Activated T-helper 17 cell treated with anti-CD3 and anti-CD28 coated beads, Interleukin-2, amount 50 U/mL, for 72 hours (primary cell): ENCODE results near the gene FBXO5. TPM values are rescaled to one million over a fixed set of nuclear protein-coding genes. Genes with fewer than 3 reads are reported as not detected.
"Not testable (repeated sequence)": the region's sequence is repeated elsewhere in the genome, so short reads cannot be mapped to it uniquely, and the experiment has no call there.

Experiments
- ATAC-seq: fragments of 150-1000 bp; cut with Tn5 transposase; replicated peaks from 2 replicates; pipeline ENCODE4 v1.10.0; 2021; ENCODE audit warnings: mild to moderate bottlenecking, moderate library complexity
- H3K27ac Mint-ChIP-seq: one replicate; pipeline ENCODE4 v1.8.0; 2022; ENCODE audit warnings: mixed read lengths
- H3K27me3 Mint-ChIP-seq: one replicate; pipeline ENCODE4 v1.8.0; 2022; ENCODE audit warnings: mixed read lengths
- H3K36me3 Mint-ChIP-seq: one replicate; pipeline ENCODE4 v1.8.0; 2022; ENCODE audit warnings: low read depth, mild to moderate bottlenecking, mixed read lengths
- H3K4me1 Mint-ChIP-seq: one replicate; pipeline ENCODE4 v1.8.0; 2022; ENCODE audit warnings: mixed read lengths
- H3K4me3 Mint-ChIP-seq: one replicate; pipeline ENCODE4 v1.8.0; 2022; ENCODE audit warnings: mild to moderate bottlenecking, mixed read lengths
- H3K9me3 Mint-ChIP-seq: one replicate; pipeline ENCODE4 v1.8.0; 2022; ENCODE audit warnings: mixed read lengths
- total RNA-seq, 2 donors: library from RNA; stranded (reverse); gene quantifications; one replicate each; pipeline ENCODE4 v1.2.3, GENCODE V29; 2022

The FBXO5 gene
- total RNA-seq, 2 donors from 2014 or later = 39.7 to 41.4 TPM

- H3K36me3 Mint-ChIP-seq = peaks cover 51% of the 10 kb centered on the region
- H3K4me3 Mint-ChIP-seq = peak within 1 kb of the TSS; percentile 95
- H3K27ac Mint-ChIP-seq = peak within 1 kb of the TSS; percentile 96
- H3K27me3 Mint-ChIP-seq = no peaks in the 10 kb centered on the region
- peaks cover 17% of the 10 kb centered on the region for H3K4me1 Mint-ChIP-seq
- peak; percentile 93 for ATAC-seq
- no peaks in the 10 kb centered on the region for H3K9me3 Mint-ChIP-seq
Measured at GRCh38 chr6:153002613-153003365, 19.9 kb upstream of the FBXO5 start, which contains the start of gene MTRF1L. TSS of gene MTRF1L (minus strand) at chr6:153002709. CDS start at chr6:153002685, 24 bp downstream.

- peak overlapping the region; percentile 96 for H3K27ac Mint-ChIP-seq
- H3K36me3 Mint-ChIP-seq = peaks cover 59% of the 10 kb centered on the region
- H3K4me1 Mint-ChIP-seq = peaks cover 19% of the 10 kb centered on the region
- H3K27me3 Mint-ChIP-seq = no peaks in the 10 kb centered on the region
- ATAC-seq = peak; percentile 36
- H3K9me3 Mint-ChIP-seq = no peaks in the 10 kb centered on the region
- H3K4me3 Mint-ChIP-seq = peak overlapping the region; percentile 95
Measured at GRCh38 chr6:153001767-153002612, 19.1 kb upstream of the FBXO5 start.

DNA sequence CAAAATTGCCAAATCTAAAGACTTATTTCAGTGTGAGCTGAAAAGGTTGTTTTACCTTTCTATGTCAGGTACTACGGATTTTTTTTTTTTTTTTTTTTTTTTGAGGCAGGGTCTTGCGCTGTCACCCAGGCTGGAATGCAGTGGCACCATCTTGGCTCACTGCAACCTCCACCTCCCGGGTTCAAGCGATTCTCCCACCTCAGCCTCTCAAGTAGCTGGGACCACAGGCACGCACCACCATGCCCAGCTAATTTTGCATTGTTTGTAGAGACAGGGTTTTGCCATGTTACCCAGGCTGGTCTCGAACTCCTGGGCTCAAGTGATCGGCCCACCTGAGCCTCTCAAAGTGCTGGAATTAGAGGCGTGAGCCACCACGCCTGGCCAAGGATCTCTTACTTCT, 17.9 kb upstream of the FBXO5 start:
- Mint-ChIP-seq H3K4me3 (peak overlapping the region; percentile 95), H3K36me3 (peaks cover 71% of the 10 kb centered on the region), H3K4me1 (peaks cover 26% of the 10 kb centered on the region)
- H3K27ac Mint-ChIP-seq, H3K27me3 Mint-ChIP-seq, ATAC-seq, H3K9me3 Mint-ChIP-seq: not testable (repeated sequence)

GRCh38 chr6:153000243-153000642, 17.4 kb upstream of the FBXO5 start:
- H3K27me3 Mint-ChIP-seq = no peaks in the 10 kb centered on the region
- no peak for ATAC-seq
- H3K27ac Mint-ChIP-seq = no peak overlapping the region
- no peaks in the 10 kb centered on the region for H3K9me3 Mint-ChIP-seq
- H3K36me3 Mint-ChIP-seq = peaks cover 76% of the 10 kb centered on the region
- peaks cover 26% of the 10 kb centered on the region for H3K4me1 Mint-ChIP-seq
- H3K4me3 Mint-ChIP-seq = peak overlapping the region; percentile 95

DNA sequence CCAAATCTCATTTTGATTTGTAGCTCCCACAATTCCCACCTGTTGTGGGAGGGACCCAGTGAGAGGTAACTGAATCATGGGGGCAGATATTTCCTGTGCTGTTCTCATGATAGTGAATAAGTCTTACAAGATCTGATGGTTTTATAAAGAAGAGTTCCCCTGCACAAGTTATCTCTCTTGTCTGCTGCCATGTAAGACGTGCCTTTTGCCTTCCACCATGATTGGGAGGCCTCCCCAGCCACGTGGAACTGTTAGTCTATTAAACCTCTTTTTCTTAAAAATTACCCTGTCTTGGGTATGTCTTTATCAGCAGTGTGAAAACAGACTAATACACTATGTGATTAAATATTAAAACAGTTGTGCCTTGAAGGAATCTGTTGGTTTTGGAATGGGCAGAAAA, 16.7 kb upstream of the FBXO5 start:
- Mint-ChIP-seq H3K36me3 (peaks cover 83% of the 10 kb centered on the region), H3K4me3 (peak overlapping the region; percentile 95), H3K4me1 (peaks cover 26% of the 10 kb centered on the region), H3K27ac (peak overlapping the region; percentile 13)
- not testable (repeated sequence) for ATAC-seq, H3K27me3 Mint-ChIP-seq, H3K9me3 Mint-ChIP-seq

DNA sequence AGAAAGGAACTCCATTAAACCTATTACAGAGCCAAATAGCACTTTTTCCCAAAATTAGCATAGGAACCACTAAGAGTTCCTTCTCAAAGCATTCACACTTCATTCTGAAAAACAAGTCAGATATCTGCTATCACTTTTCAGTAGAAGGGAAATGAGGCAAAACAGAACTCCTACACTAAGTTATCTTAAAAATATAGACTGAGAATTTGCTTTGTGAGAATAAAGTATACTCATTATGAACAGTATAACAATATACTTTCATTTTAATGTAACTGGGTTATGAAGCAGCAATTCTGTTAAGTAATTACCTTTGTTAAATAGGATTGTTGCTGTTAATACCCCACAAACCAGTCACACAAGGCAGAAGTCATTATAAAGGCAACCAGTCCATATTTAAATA, 11.0 kb upstream of the FBXO5 start:
- ATAC-seq = peak; percentile 67
- H3K4me3 Mint-ChIP-seq = peak overlapping the region; percentile 34
- peaks cover 92% of the 10 kb centered on the region for H3K36me3 Mint-ChIP-seq
- H3K27me3 Mint-ChIP-seq = no peaks in the 10 kb centered on the region
- H3K4me1 Mint-ChIP-seq = peaks cover 16% of the 10 kb centered on the region
- H3K27ac Mint-ChIP-seq = peak overlapping the region; percentile 55
- H3K9me3 Mint-ChIP-seq = no peaks in the 10 kb centered on the region

- H3K27me3 Mint-ChIP-seq = no peaks in the 10 kb centered on the region
- H3K36me3 Mint-ChIP-seq = peaks cover 88% of the 10 kb centered on the region
- peak overlapping the region; percentile 34 for H3K4me3 Mint-ChIP-seq
- no peaks in the 10 kb centered on the region for H3K9me3 Mint-ChIP-seq
- ATAC-seq = peak; percentile 35
- peaks cover 16% of the 10 kb centered on the region for H3K4me1 Mint-ChIP-seq
- peak overlapping the region; percentile 55 for H3K27ac Mint-ChIP-seq
Measured at GRCh38 chr6:152993431-152993830, 10.6 kb upstream of the FBXO5 start.

GRCh38 chr6:152986978-152987377, 4.1 kb upstream of the FBXO5 start:
- no peak overlapping the region for H3K4me3 Mint-ChIP-seq
- peaks cover 13% of the 10 kb centered on the region for H3K4me1 Mint-ChIP-seq
- no peaks in the 10 kb centered on the region for H3K9me3 Mint-ChIP-seq
- H3K27ac Mint-ChIP-seq = peak overlapping the region; percentile 47
- H3K27me3 Mint-ChIP-seq = no peaks in the 10 kb centered on the region
- peaks cover 70% of the 10 kb centered on the region for H3K36me3 Mint-ChIP-seq
- no peak for ATAC-seq

DNA sequence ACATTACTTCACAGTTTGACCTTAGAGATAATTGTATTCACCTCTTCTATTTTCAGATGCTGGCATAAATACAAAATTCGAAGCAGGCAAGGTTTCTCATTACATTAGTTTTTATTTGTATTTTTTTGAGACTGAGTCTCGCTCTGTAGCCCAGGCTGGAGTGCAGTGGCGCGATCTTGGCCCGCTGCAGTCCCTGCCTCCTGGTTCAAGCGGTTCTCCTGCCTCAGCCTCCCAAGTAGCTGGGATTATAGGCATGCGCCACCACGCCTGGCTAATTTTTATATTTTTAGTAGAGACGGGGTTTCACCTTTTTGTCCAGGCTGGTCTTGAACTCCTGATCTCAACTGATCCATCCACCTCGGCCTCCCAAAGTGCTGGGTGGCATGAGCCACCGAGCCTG, 2.5 kb upstream of the FBXO5 start:
- Mint-ChIP-seq H3K4me3 (peak overlapping the region; percentile 88), H3K36me3 (peaks cover 70% of the 10 kb centered on the region), H3K4me1 (peaks cover 20% of the 10 kb centered on the region)
- not testable (repeated sequence) for H3K27me3 Mint-ChIP-seq, H3K9me3 Mint-ChIP-seq, H3K27ac Mint-ChIP-seq, ATAC-seq

DNA sequence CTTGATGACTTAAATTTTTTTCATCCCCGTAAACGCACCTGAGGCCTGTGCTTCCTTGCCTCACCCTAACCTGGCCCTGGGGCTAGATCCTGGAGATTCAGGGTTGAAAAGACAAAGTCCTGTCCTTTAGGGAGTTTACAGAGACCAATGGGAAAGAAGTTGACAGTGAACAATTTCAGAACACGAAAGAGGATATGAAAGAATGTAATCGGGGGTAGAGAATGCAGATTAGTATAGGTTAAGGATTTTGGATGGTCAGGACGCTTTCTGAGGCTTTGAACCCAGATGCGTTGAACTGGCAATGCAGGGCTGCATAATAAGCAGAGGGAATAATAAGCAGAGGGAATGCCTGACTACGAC, 1.7 kb upstream of the FBXO5 start:
- H3K4me3 Mint-ChIP-seq = peak overlapping the region; percentile 88
- H3K4me1 Mint-ChIP-seq = peaks cover 25% of the 10 kb centered on the region
- no peaks in the 10 kb centered on the region for H3K9me3 Mint-ChIP-seq
- peaks cover 70% of the 10 kb centered on the region for H3K36me3 Mint-ChIP-seq
- peak overlapping the region; percentile 94 for H3K27ac Mint-ChIP-seq
- H3K27me3 Mint-ChIP-seq = no peaks in the 10 kb centered on the region
- no peak for ATAC-seq

DNA sequence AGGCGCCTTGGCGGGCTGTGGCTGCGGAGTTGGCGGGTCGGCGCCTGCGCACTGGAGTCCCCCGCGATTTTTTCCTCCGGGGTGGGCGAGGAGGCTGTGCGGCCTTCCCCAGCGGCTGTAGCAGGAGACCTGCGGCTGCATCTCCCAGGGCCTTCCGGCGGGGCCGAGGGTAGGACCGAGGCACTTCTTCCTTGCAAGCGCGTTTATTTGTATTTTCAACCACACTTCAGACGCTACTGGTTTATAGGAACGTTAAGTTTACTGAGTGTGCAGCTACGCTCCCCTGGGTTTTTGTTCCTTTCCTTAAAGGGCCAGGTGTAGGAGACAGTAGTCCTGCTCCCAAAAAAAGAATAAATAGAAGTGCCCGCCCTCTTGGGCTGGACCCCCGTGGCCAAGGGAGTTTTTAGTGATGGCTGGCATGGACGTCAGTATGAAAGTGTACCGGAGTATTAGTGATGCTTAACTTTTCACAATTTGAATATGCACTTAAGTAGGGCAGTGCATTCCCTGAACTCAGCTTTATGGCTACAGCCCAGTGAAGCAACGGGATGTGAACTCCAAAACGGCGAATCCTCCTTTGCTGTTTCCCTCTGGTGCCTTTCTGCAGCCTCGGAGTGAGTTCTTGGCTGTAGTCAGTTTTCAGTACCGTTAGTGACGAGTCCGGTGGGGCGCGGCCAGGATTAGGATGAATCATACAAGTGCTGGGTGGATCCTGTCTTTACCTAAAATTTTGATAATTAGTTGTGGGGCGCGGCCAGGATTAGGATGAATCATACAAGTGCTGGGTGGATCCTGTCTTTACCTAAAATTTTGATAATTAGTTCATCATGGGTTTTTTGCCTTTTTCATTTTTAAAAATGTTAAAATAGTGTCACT, 1.0 kb upstream of the FBXO5 start:
- peaks cover 74% of the 10 kb centered on the region for H3K36me3 Mint-ChIP-seq
- H3K4me3 Mint-ChIP-seq = peak overlapping the region; percentile 88
- peak; percentile 59 for ATAC-seq
- H3K27me3 Mint-ChIP-seq = no peaks in the 10 kb centered on the region
- peaks cover 25% of the 10 kb centered on the region for H3K4me1 Mint-ChIP-seq
- H3K9me3 Mint-ChIP-seq = no peaks in the 10 kb centered on the region
- peak overlapping the region; percentile 94 for H3K27ac Mint-ChIP-seq

DNA sequence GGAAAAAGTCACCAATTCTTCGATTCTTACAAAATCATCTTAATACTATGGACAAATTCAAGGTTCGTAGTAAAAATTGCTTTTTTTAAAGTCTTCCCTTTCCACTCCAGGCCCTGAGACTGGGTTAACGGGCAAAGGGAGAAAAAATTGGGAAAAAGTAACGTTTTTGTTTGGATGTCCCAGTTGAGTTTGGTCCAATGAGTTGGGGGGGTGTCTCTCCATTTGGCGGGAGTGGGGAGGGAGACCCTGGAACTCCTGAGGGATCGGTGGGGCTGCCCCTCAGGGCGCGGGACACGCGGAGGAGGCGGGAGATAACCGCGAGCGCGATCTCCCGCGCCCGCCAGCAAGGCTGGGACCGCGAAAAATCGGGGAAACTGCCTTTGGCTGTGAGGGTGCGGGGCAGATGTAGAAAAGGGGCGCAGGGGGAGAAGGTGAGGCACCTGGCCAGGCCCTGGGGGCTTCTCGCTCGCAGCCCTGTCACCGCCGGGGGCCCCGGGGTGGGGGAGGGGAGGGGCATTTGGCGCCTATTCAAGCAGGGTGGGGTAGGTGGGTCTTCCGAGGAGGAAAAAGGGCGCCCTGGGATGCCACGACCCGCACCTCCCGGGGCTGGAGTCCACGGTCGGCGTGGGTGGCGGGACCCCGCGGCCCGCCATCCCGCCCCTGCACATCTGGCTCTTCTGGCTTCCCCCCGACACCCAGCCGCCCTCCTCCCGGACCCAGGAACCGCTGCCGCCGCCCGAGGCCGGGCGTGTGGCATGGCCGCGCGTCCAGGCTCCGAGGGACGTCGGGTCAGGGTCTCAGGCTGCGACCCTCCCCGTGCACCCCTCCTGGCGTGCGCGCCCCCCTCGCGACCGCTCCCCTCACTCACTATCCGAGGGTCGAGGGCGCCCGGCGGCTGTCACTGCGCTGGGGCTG, 595 bp downstream of the FBXO5 start:
- Mint-ChIP-seq H3K9me3 (no peaks in the 10 kb centered on the region), H3K36me3 (peaks cover 88% of the 10 kb centered on the region), H3K4me3 (peak overlapping the region; percentile 88), H3K27me3 (no peaks in the 10 kb centered on the region), H3K4me1 (peaks cover 23% of the 10 kb centered on the region), H3K27ac (peak overlapping the region; percentile 50)
- no peak for ATAC-seq

- no peak overlapping the region for H3K27ac Mint-ChIP-seq
- H3K4me1 Mint-ChIP-seq = peaks cover 25% of the 10 kb centered on the region
- peaks cover 88% of the 10 kb centered on the region for H3K36me3 Mint-ChIP-seq
- no peaks in the 10 kb centered on the region for H3K27me3 Mint-ChIP-seq
- ATAC-seq = no peak
- peak overlapping the region; percentile 88 for H3K4me3 Mint-ChIP-seq
- H3K9me3 Mint-ChIP-seq = no peaks in the 10 kb centered on the region
Measured at GRCh38 chr6:152981219-152981618, 1.6 kb downstream of the FBXO5 start.
